Progenitor cell of endocrine pancreas (in vitro differentiated cells): Measurements from ENCODE around the gene RPL10A. TPM values are rescaled to one million over a fixed set of nuclear protein-coding genes. Genes with fewer than 3 reads are reported as not detected.

Experiments
- DNase-seq: peaks from one replicate; pipeline ENCODE4 v3.0.0; 2021; ENCODE audit warnings: low spot score; ENCODE audit not compliant: unreplicated experiment
- H3K27ac Mint-ChIP-seq: 2 replicates; pipeline ENCODE4 v1.8.0; 2021; ENCODE audit warnings: mild to moderate bottlenecking, moderate library complexity, mixed read lengths
- H3K27me3 Mint-ChIP-seq: 2 replicates; pipeline ENCODE4 v1.8.0; 2021; ENCODE audit warnings: mixed read lengths
- H3K36me3 Mint-ChIP-seq: 2 replicates; pipeline ENCODE4 v1.8.0; 2022; ENCODE audit warnings: mixed read lengths; ENCODE audit not compliant: insufficient read depth
- H3K4me1 Mint-ChIP-seq: 2 replicates; pipeline ENCODE4 v1.8.0; 2021; ENCODE audit warnings: low read depth, mixed read lengths
- H3K4me3 Mint-ChIP-seq: 2 replicates; pipeline ENCODE4 v1.8.0; 2021; ENCODE audit warnings: low read depth, mild to moderate bottlenecking, moderate library complexity, mixed read lengths
- H3K9me3 Mint-ChIP-seq: 2 replicates; pipeline ENCODE4 v1.8.0; 2021; ENCODE audit warnings: low read depth, mixed read lengths
- total RNA-seq: library from RNA; stranded (reverse); gene quantifications from 2 replicates; pipeline ENCODE4 v1.2.1, GENCODE V29; 2021
- TF ChIP-seq, protein P1 (sequence below): fragments of 200-600 bp; sonication (generic); IDR thresholded peaks from one replicate; pipeline ENCODE4 v1.5.0; 2021; ENCODE audit warnings: antibody characterized with exemption, mild to moderate bottlenecking; ENCODE audit not compliant: unreplicated experiment

RPL10A gene
- total RNA-seq, 1 donor from 2014 or later, result 1,416 TPM

DNA sequence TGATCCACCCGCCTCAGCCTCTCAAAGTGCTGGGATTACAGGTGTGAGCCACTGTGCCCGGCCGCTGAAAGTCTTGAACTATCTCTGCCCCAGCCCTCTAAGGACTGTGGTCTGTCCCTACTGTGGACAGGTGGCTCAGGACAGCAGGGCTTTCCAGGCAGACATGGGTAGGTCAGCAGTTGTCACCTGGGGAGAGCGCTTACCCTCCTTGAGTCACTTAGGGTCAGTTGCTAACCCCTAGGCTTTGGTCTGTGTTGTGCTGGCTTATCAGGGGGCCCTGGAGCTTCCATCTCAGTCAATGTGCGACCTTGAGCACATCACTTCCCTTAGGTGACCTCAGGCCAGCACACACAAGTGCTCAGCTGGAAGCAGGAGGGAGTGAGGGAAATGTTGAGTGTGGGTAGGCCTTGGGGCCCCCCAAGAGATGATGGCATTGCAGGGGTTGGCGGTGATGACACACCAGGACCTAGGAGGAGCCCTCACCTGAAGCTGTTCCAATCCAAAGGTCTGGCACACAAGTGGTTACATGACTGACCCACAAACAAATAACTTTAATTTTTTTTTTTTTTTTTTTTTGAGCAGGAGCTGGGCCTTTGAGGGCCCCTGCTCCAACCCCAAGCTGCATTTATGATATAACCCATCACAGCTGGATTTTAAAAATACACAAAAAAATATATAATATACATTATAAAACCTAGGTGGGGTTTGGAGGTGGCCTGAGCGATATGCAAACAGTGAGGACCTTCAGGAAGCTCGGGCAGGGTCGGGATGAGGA is 5.1 kb downstream of the RPL10A start:
- peaks cover 23% of the 10 kb centered on the region for H3K4me1 Mint-ChIP-seq
- DNase-seq, result no peak
- no peak overlapping the region for H3K27ac Mint-ChIP-seq
- no peaks in the 10 kb centered on the region for H3K9me3 Mint-ChIP-seq
- TF ChIP-seq, protein P1, sequence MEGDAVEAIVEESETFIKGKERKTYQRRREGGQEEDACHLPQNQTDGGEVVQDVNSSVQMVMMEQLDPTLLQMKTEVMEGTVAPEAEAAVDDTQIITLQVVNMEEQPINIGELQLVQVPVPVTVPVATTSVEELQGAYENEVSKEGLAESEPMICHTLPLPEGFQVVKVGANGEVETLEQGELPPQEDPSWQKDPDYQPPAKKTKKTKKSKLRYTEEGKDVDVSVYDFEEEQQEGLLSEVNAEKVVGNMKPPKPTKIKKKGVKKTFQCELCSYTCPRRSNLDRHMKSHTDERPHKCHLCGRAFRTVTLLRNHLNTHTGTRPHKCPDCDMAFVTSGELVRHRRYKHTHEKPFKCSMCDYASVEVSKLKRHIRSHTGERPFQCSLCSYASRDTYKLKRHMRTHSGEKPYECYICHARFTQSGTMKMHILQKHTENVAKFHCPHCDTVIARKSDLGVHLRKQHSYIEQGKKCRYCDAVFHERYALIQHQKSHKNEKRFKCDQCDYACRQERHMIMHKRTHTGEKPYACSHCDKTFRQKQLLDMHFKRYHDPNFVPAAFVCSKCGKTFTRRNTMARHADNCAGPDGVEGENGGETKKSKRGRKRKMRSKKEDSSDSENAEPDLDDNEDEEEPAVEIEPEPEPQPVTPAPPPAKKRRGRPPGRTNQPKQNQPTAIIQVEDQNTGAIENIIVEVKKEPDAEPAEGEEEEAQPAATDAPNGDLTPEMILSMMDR, result no peak
- H3K36me3 Mint-ChIP-seq, result peaks cover 20% of the 10 kb centered on the region
- no peaks in the 10 kb centered on the region for H3K27me3 Mint-ChIP-seq
- no peak overlapping the region for H3K4me3 Mint-ChIP-seq

DNA sequence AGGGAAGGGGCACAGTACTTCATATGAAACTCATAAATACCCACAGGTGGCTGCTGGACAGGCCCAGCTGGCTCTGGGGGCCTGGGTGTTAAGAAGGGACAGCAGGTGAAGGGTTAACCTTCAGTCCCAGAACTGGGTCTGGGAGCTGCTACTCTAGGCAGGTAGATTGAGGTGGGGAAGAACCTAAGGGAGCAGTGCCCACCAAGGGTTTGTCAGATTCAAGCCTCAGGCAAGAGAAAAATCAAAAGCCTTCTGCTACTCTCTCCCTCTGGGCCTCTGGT is 5.6 kb downstream of the RPL10A start:
- H3K27ac Mint-ChIP-seq, result no peak overlapping the region
- H3K4me1 Mint-ChIP-seq, result peaks cover 23% of the 10 kb centered on the region
- TF ChIP-seq, protein P1, result no peak
- no peaks in the 10 kb centered on the region for H3K27me3 Mint-ChIP-seq
- H3K9me3 Mint-ChIP-seq, result no peaks in the 10 kb centered on the region
- H3K36me3 Mint-ChIP-seq, result peaks cover 23% of the 10 kb centered on the region
- H3K4me3 Mint-ChIP-seq, result no peak overlapping the region
- DNase-seq, result no peak

DNA sequence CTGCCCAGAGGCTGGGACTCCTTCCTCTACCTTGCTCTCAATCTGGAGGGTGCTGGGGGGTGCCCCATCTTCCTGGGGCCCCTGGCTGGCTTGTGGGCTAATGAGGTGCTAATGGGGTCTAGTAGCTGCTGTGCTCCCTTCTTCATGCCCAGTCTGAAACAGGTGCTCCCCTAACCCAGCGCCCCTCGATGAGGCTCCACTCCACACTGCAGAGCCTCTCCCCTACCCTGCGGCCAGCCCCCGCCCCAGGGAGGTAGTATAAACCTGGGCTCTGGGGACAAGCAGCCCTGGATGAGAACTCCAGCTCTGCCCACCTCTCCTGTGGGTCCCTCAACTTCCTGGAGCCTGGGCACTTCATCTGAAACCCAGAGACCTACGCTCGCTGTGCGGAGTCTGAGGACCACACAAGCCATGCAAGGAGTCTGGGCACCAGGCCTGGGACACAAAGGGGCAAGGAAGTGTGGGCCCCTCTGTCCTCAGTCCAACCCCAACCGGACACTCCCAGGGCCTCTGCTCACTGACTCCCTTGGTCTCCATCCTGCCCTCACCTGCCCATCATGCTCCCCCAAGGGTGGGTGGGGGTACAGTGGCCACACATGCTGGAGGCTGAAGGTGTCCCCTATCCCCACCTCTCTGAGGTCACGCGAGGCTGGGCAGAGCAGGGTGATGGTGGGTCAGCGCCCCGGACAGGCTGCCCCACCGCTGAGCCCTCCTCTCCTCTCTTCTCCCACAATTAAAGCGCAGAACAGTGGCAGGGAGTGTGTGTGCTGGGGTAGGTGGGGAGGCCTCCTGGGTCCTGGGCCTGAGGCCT is 6.1 kb downstream of the RPL10A start:
- H3K9me3 Mint-ChIP-seq, result no peaks in the 10 kb centered on the region
- no peak for DNase-seq
- peaks cover 21% of the 10 kb centered on the region for H3K36me3 Mint-ChIP-seq
- H3K4me3 Mint-ChIP-seq, result no peak overlapping the region
- no peak overlapping the region for H3K27ac Mint-ChIP-seq
- peaks cover 21% of the 10 kb centered on the region for H3K4me1 Mint-ChIP-seq
- H3K27me3 Mint-ChIP-seq, result no peaks in the 10 kb centered on the region
- TF ChIP-seq, protein P1, result no peak

DNA sequence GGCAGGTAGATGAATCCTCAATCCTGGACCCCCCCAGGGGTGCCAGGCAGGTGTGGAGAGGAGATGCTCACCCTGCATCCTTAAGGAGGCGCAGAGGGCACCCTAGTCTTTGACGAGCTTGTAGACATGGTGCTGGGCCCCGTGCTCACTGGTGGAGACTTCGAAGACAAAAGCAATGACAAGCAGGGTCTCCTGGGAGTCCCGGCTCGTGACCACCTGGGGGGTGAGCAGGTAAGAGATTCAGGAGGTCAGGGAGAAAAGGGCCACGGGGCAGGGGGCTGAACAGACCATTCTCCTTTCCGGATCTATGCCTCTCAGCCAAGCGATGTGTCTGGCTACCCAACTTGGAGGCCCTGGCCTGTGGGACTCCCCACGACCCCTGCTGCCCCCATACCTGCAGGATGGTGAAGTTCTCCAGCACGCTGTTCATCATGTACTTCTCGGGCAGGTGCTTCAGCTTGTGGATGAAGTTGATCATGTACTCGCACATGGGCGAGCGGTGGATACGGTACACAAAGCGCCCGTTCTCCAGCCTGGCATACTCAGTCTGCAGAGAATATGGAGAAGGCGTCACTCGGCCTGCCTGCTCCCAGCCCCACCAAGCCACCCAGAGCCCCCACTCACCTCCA is 6.9 kb downstream of the RPL10A start:
- Mint-ChIP-seq H3K27ac (no peak overlapping the region), H3K36me3 (peaks cover 15% of the 10 kb centered on the region), H3K27me3 (no peaks in the 10 kb centered on the region), H3K4me3 (no peak overlapping the region), H3K4me1 (peaks cover 14% of the 10 kb centered on the region), H3K9me3 (no peaks in the 10 kb centered on the region)
- DNase-seq, result no peak
- TF ChIP-seq, protein P1, result no peak

DNA sequence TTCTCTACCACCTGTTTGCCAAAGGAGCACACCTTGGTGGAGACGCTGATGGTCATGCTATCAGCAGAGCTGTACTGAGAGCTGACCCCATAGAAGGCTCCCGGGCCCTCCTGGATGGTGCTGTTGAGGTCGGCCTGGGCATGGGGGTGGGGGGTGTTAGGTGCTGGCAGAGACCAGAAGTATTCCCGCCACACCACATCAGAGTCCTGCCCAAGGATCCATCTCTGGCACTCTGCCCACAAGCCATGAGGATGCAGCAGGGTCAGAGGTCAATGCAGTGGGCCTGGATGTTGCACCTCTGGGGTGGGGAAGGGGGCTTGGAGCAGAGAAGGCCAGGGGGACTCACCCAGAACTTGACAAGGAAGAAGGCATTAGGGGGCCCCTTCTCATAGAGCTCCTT is 7.4 kb downstream of the RPL10A start:
- Mint-ChIP-seq H3K27me3 (no peaks in the 10 kb centered on the region), H3K4me3 (no peak overlapping the region)

More for the DNA sequence above, 7.4 kb downstream of the RPL10A start:
- DNase-seq, result no peak
- Mint-ChIP-seq H3K4me1 (peaks cover 9% of the 10 kb centered on the region), H3K9me3 (no peaks in the 10 kb centered on the region), H3K27ac (no peak overlapping the region), H3K36me3 (peaks cover 12% of the 10 kb centered on the region)
- TF ChIP-seq, protein P1, result no peak
